SK-N-SH treated with all-trans-retinoic acid at 6 μM for 48 hours (cell line): ENCODE measurements around the gene CACNB3.

Experiments
- ATAC-seq: fragments of 200-7000 bp; cut with Tn5 transposase; 3 replicates; pipeline ENCODE4 v1.9.1; 2020; ENCODE audit warnings: mild to moderate bottlenecking, moderate library complexity
- ARNTL ChIP-seq: fragments of 450-650 bp; formaldehyde crosslinking; IDR thresholded peaks from 2 replicates; pipeline ENCODE4 v1.5.0; 2020; ENCODE audit warnings: low read depth, mild to moderate bottlenecking, moderate library complexity, borderline replicate concordance
- BACH2 ChIP-seq: fragments of 250-450 bp; sonication (Bioruptor Pico); IDR thresholded peaks from 2 replicates; pipeline ENCODE4 v1.9.0; 2021; ENCODE audit warnings: mild to moderate bottlenecking, borderline replicate concordance
- CSDC2 ChIP-seq: fragments of 250-450 bp; sonication (Bioruptor Pico); IDR thresholded peaks from 2 replicates; pipeline ENCODE4 v1.5.0; 2020; ENCODE audit warnings: mild to moderate bottlenecking, moderate library complexity
- GLIS3 ChIP-seq: fragments of 250-450 bp; sonication (Bioruptor Pico); IDR thresholded peaks from 2 replicates; pipeline ENCODE4 v1.5.0; 2020; ENCODE audit warnings: mild to moderate bottlenecking, moderate library complexity
- ISL1 ChIP-seq: fragments of 250-450 bp; sonication (Bioruptor Pico); IDR thresholded peaks from 2 replicates; pipeline ENCODE4 v2.1.2; 2022; ENCODE audit warnings: mild to moderate bottlenecking, moderate library complexity
- PPARA ChIP-seq: fragments of 250-450 bp; sonication (Bioruptor Pico); IDR thresholded peaks from 2 replicates; pipeline ENCODE4 v1.5.0; 2020; ENCODE audit warnings: mild to moderate bottlenecking, borderline replicate concordance
- RARB ChIP-seq: fragments of 250-450 bp; sonication (Bioruptor Pico); IDR thresholded peaks from 2 replicates; pipeline ENCODE4 v1.8.0; 2021; ENCODE audit warnings: mild to moderate bottlenecking, moderate library complexity
- ZC3H10 ChIP-seq: fragments of 250-450 bp; sonication (Bioruptor Pico); IDR thresholded peaks from 2 replicates; pipeline ENCODE4 v1.5.1; 2021; ENCODE audit warnings: mild to moderate bottlenecking, moderate library complexity
- ZFP3 ChIP-seq: fragments of 250-450 bp; sonication (Bioruptor Pico); IDR thresholded peaks from 2 replicates; pipeline ENCODE4 v1.5.0; 2020; ENCODE audit warnings: mild to moderate bottlenecking, moderate library complexity
- ZFP30 ChIP-seq: fragments of 450-650 bp; formaldehyde crosslinking; IDR thresholded peaks from 2 replicates; pipeline ENCODE4 v1.5.0; 2022; ENCODE audit warnings: mild to moderate bottlenecking, moderate library complexity
- ZNF565 ChIP-seq: fragments of 450-650 bp; formaldehyde crosslinking; conservative IDR thresholded peaks from 2 replicates; pipeline ENCODE4 v1.5.0; 2020; ENCODE audit warnings: low read depth, mild to moderate bottlenecking, moderate library complexity
- ZNF8 ChIP-seq: fragments of 450-650 bp; formaldehyde crosslinking; IDR thresholded peaks from 2 replicates; pipeline ENCODE4 v1.5.0; 2020; ENCODE audit warnings: mild to moderate bottlenecking, moderate library complexity
- TF ChIP-seq, protein P1 (sequence below): fragments of 250-450 bp; sonication (Bioruptor Pico); IDR thresholded peaks from 2 replicates; pipeline ENCODE4 v1.5.1; 2020; ENCODE audit warnings: low read depth, mild to moderate bottlenecking, moderate library complexity
- TF ChIP-seq, protein P2 (sequence below): fragments of 250-450 bp; sonication (Bioruptor Pico); IDR thresholded peaks from 2 replicates; pipeline ENCODE4 v1.5.0; 2020; ENCODE audit warnings: mild to moderate bottlenecking, moderate library complexity
- TF ChIP-seq, protein P3 (sequence below): fragments of 250-450 bp; sonication (Bioruptor Pico); IDR thresholded peaks from 2 replicates; pipeline ENCODE4 v1.8.0; 2020; ENCODE audit warnings: mild to moderate bottlenecking, moderate library complexity, borderline replicate concordance

The CACNB3 gene

GRCh38 chr12:48795550-48796455 is 22.5 kb upstream of the CACNB3 start:
- TF ChIP-seq, protein P1, sequence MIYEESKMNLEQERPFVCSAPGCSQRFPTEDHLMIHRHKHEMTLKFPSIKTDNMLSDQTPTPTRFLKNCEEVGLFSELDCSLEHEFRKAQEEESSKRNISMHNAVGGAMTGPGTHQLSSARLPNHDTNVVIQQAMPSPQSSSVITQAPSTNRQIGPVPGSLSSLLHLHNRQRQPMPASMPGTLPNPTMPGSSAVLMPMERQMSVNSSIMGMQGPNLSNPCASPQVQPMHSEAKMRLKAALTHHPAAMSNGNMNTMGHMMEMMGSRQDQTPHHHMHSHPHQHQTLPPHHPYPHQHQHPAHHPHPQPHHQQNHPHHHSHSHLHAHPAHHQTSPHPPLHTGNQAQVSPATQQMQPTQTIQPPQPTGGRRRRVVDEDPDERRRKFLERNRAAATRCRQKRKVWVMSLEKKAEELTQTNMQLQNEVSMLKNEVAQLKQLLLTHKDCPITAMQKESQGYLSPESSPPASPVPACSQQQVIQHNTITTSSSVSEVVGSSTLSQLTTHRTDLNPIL (CRISPR knock-in tag), result no peak
- TF ChIP-seq ZFP30, result peak; percentile 37; the same call in 1 of the 2 replicates
- TF ChIP-seq, all 23 proteins: peak for 1
- peak; percentile 95 for ATAC-seq

DNA sequence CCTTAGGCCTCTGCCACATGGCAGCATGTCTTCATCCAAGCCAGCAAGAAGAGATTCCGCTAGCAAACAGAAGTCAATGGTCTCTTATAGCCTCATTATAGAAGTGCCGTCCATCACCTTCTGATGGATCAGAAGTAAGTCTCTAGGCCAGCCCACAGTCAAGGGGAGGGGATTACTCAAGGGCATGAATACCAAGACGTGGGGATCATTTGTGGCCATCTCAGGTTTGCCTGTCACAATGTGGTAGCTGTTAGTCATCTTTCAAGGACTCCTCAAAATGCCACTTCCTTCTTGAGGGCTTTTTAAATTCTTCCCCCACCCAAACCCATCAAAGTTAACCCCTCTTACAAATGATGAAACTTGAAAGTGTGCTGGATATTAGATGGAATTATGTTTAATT is 21.3 kb upstream of the CACNB3 start:
- TF ChIP-seq ISL1 (CRISPR knock-in tag) (no peak), ZFP3 (CRISPR knock-in tag) (no peak)
- ATAC-seq, result no peak

DNA sequence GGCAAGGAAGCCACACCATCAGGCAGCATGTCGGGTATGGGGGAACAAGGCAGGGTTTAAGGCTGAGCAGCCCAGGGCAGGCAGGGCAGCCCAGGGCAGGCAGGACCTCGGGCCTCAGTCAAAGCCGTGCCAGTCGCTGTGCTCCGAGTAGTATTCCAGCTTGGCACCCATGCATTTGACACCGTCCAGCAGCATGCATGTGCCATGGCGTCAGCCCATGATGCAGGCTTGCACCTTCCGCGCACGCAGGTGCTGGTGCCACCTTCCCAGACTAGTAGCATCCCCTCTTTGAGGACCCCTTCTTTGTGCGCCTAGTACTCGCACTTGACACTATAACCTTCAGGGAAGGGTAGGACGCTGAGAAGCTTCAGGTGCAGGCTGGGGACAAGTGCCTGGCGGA is 17.8 kb upstream of the CACNB3 start:
- TF ChIP-seq, protein P2, sequence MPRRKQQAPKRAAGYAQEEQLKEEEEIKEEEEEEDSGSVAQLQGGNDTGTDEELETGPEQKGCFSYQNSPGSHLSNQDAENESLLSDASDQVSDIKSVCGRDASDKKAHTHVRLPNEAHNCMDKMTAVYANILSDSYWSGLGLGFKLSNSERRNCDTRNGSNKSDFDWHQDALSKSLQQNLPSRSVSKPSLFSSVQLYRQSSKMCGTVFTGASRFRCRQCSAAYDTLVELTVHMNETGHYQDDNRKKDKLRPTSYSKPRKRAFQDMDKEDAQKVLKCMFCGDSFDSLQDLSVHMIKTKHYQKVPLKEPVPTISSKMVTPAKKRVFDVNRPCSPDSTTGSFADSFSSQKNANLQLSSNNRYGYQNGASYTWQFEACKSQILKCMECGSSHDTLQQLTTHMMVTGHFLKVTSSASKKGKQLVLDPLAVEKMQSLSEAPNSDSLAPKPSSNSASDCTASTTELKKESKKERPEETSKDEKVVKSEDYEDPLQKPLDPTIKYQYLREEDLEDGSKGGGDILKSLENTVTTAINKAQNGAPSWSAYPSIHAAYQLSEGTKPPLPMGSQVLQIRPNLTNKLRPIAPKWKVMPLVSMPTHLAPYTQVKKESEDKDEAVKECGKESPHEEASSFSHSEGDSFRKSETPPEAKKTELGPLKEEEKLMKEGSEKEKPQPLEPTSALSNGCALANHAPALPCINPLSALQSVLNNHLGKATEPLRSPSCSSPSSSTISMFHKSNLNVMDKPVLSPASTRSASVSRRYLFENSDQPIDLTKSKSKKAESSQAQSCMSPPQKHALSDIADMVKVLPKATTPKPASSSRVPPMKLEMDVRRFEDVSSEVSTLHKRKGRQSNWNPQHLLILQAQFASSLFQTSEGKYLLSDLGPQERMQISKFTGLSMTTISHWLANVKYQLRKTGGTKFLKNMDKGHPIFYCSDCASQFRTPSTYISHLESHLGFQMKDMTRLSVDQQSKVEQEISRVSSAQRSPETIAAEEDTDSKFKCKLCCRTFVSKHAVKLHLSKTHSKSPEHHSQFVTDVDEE (CRISPR knock-in tag), result no peak
- TF ChIP-seq, protein P3, sequence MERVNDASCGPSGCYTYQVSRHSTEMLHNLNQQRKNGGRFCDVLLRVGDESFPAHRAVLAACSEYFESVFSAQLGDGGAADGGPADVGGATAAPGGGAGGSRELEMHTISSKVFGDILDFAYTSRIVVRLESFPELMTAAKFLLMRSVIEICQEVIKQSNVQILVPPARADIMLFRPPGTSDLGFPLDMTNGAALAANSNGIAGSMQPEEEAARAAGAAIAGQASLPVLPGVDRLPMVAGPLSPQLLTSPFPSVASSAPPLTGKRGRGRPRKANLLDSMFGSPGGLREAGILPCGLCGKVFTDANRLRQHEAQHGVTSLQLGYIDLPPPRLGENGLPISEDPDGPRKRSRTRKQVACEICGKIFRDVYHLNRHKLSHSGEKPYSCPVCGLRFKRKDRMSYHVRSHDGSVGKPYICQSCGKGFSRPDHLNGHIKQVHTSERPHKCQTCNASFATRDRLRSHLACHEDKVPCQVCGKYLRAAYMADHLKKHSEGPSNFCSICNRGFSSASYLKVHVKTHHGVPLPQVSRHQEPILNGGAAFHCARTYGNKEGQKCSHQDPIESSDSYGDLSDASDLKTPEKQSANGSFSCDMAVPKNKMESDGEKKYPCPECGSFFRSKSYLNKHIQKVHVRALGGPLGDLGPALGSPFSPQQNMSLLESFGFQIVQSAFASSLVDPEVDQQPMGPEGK (CRISPR knock-in tag), result no peak
- no peak for TF ChIP-seq RARB (CRISPR knock-in tag)
- TF ChIP-seq BACH2, result no peak
- no peak for ATAC-seq

DNA sequence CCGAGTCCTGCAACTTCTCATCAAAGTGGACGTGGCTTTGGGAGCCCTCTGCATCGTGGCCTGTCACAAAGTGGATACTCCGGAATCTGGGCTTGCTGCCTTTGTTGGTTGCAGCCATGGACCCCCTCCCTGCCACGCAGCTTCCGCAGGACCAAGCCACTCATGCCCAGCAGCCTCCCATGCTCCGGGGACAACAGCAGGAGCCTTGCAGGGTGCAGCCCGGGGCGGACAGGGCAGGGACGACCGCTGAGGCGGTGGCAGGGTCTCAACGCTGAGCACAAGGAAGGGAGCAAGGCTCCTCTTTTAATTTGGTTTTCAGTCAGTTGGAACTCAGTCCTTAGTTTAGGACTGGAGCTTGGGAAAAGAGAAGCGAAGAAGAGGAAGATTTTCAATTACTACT is 17.3 kb upstream of the CACNB3 start:
- no peak for ATAC-seq
- TF ChIP-seq GLIS3 (no peak), ARNTL (CRISPR knock-in tag) (no peak), CSDC2 (CRISPR knock-in tag) (no peak), ZC3H10 (CRISPR knock-in tag) (no peak), ZFP3 (CRISPR knock-in tag) (no peak), ISL1 (CRISPR knock-in tag) (no peak), PPARA (CRISPR knock-in tag) (no peak), ZNF565 (CRISPR knock-in tag) (no peak), ZNF8 (CRISPR knock-in tag) (no peak)
- TF ChIP-seq, protein P3 (CRISPR knock-in tag), result no peak
- TF ChIP-seq, protein P1 (CRISPR knock-in tag), result no peak
- TF ChIP-seq, protein P2 (CRISPR knock-in tag), result no peak
